Measurements from ENCODE around the gene NMRK2.

DNA sequence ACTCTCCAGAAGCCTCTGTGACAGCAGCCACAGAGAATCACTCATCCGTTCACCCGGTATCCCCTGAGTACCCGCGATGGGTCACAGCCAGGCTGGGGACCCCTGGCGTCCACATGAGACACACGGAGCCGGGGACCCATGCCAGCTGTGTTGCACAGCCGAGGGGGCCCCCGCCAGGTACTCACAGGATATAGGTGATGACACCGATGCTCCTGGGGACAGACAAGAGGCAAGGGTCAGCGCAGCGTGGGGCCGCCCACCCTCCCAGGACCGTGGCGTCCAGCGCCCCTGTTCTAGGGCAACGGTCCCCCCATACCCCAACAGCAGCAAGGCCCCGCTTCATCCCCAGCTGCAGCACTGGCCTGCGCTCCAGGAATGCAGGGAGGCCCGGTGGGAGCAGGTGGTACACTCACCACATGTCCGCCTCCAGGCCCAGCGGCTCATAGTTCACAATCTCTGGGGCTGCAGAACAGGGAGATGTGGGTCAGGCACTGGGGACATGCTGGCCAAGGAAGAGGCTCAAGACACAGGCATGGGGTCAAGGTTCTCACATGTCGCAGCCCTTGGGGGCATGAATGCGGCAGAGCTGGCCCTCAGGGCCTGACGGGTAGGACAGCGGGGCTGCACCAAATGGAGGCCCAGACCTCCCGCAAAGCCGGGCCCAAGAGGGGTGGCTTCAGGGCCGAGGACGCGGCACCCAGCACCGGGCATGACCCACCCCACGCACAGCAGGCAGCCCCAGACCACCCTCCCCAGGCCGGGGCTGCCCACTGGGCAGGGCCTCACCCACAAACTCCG is 30.8 kb downstream of the NMRK2 start:
- TF ChIP-seq, protein P1, sequence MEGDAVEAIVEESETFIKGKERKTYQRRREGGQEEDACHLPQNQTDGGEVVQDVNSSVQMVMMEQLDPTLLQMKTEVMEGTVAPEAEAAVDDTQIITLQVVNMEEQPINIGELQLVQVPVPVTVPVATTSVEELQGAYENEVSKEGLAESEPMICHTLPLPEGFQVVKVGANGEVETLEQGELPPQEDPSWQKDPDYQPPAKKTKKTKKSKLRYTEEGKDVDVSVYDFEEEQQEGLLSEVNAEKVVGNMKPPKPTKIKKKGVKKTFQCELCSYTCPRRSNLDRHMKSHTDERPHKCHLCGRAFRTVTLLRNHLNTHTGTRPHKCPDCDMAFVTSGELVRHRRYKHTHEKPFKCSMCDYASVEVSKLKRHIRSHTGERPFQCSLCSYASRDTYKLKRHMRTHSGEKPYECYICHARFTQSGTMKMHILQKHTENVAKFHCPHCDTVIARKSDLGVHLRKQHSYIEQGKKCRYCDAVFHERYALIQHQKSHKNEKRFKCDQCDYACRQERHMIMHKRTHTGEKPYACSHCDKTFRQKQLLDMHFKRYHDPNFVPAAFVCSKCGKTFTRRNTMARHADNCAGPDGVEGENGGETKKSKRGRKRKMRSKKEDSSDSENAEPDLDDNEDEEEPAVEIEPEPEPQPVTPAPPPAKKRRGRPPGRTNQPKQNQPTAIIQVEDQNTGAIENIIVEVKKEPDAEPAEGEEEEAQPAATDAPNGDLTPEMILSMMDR (IDR thresholded peaks at IDR 0.05; ENCODE audit: poor library complexity) = no peak
- no peak for TF ChIP-seq EZH2 (IDR thresholded peaks at IDR 0.05; ENCODE audit: borderline replicate concordance)
